Measurements from ENCODE around the gene PAF1.
"Not testable (repeated sequence)": the region's sequence is repeated elsewhere in the genome, so short reads cannot be mapped to it uniquely, and the experiment has no call there.

The PAF1 gene

DNA sequence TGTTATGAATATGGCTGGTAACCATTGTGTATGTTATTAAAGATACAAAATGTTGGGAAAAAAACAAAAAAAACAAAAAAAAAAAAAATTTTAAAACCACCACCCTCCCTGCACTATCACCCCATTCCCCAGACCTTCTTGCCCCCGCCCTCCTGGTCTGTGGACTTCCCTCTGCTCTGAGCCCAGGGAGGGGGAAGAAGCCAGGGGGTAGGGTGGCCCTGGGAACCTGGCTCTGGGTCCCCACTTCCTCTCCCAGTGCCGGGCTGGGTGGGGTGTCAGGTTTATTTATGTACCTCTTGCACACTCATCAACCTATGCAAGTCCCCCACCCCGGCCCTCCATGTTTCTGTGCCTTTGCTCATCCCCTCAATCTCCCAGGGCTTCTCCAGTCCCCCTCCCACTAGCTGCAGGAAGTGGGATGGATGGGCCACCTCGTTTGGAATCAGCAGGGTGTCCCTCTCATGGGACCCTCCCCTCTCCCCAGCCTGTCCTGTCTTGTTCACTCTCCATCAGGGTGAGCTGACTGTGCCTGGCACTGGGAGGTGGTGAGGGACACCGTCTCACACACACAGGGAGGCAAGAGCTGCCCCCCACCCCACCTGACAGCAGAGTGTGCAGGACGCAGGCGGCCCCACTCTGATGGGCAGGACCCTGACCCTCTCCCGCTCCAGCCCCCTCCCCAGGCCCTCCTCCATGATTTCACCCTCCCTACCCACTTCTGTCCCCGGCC is 5.9 kb downstream of the PAF1 start:
- DNase-seq (ENCODE audit: low read depth in 2 of 2, low spot score in 1 of 2) = no peak

DNA sequence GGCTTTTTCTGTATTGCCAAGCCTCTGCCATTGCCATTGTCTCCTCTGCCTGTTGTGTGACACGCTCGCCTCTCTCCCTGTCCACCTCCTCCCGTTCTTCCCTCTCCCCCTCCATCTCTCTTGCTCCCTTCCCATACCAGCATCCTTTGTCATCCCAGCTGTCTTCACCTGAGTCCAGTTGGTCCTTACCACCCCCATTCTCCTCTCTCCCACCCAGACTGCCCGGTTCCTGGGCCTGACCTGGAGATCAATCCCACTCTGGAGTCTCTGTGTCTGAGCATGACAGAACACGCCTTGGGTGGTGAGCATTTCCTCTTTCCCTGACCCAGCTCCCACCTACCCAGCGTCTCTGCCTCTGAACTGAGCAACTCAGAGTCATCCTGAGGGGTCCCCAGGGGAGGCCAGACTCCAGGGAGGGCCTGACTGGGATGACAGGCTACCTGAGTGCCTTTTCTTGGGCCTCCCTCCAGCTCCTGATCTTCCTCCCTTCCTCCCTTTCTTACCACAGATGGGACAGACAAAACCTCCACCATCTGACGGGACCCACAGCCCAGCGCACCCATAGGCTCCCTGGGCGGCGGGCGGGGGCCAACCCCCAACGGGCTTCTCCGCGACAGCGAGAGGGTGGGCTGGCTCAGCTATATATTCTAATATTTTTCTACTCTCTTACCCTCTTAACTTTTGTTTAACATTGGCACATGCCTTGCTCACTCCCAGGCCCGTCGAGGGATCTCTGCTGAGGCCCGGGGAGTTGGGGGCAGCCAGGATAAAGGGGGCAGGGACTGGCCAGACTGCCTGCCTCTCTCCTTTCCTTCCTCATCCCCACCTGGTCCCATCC is 7.7 kb downstream of the PAF1 start:
- DNase-seq (ENCODE audit: low read depth in 2 of 2, low spot score in 1 of 2) = no peak

DNA sequence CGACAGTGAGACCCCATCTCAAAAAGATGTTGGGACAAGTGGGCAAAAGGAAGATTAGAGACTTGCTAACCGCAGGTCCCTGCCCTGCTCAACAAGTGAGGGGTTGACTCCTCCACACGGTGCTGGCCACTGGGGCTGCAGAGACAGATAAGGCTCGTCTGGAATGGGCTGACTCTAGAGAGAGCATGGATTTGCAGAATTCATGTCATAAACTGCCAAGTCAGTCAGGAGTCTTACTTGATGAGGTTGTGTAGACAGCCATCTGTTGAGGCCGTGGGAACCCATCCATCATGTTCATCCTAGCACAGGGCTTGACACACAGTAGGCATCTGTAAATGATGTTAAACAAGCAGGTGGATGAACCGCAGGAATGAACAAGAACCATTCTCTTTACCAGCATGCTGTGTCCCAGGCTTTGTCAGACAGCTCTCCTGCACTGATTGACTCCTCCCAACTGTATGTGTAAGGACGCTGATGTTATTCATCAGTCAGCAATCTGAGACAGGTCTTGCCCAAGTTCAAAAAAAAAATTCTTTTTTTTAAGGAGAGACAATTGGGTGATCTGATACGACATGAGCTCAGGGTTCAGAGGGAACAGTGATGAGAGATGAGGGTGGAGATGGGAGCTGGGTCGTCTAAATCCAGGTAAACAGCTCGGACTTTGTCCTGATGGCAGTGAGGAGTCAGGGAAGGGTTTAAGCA is 8.8 kb downstream of the PAF1 start:
- no peak for DNase-seq (ENCODE audit: low read depth in 2 of 2, low spot score in 1 of 2)

DNA sequence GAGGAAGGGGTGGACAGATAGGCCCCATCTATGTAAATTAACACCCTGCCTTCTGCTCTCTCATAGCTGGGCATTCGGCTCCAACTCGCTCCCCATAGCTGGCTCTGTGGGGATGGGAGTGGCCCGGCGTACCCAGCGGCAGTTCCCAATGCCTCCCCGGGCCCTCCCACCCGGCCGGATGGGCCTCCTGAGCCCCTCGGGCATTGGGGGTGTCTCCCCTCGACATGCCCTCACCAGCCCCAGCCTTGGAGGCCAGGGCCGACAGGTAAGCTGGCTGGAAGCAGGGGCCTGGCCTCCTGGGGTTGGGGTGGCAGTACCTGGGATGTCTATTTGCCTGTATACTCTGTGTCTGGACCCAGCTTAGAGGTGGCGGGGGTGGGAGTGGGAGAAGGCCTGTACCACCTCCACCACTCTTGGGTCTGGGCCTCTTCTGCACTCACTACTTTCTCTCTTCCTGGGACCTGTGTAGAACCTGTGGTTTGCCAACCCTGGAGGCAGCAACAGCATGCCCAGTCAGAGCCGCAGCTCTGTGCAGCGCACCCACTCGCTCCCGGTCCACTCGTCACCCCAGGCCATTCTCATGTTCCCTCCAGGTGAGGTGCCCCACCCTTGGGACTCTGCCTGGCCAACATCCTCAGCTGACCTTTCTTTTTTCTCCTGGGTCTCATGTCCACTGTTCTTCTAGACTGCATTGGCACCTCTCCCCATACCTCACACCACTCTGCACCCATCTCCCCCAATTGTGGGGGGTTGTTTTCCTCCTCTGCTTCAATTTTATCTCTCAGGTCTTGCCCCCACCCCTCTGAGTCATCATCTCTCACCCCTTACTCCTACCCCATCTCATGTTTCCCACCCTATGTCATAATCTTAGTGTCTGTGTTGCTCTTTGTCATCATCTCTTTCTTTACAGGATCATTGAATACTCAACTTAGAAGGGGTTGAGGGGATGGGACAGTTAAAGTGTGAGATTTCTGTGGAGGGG is 10.1 kb downstream of the PAF1 start:
- no peak for DNase-seq (ENCODE audit: low read depth in 2 of 2, low spot score in 1 of 2)

DNA sequence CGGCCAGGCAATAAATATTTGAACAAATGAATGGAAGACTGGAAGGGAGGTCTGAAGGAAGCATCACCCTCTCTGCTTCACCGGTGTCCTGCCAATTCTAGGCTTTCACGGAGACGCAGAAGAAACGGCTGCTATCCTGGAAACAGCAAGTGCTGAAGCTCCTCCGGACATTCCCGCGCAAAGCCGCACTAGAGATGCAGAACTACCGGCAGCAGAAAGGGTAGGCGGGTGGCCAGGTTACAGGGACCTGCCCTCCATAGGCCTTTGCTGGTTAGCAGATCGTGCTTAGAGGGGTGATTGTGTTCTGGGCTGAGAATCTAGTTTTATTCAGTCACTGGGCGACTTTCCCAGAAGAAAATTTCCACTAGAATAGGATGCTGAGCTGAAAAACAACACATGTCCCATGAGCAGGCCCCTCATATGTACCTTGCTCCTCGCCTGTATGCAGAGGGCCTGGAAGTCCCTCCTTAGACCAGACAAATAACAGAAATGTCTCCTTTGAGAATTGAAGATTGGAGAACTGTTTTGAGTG is 11.0 kb downstream of the PAF1 start:
- no peak for DNase-seq (ENCODE audit: low read depth in 2 of 2, low spot score in 1 of 2)

DNA sequence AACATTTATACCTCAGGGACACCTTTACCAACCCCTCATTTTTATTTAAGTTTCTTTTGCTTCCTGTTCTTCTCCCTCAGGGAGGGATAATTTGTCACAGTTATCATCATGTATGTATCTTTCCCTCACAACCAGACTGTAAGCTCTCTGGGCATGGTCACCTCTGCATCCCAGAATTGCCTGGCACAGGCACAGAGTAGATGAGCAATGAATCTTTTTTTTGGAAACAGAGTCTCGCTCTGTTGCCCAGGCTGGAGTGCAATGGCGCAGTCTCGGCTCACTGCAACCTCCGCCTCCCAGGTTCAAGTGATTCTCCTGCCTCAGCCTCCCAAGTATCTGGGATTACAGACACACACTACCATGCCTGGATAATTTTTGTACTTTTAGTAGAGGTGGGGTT is 11.5 kb downstream of the PAF1 start:
- not testable (repeated sequence) for DNase-seq (ENCODE audit: low read depth in 2 of 2, low spot score in 1 of 2)

DNA sequence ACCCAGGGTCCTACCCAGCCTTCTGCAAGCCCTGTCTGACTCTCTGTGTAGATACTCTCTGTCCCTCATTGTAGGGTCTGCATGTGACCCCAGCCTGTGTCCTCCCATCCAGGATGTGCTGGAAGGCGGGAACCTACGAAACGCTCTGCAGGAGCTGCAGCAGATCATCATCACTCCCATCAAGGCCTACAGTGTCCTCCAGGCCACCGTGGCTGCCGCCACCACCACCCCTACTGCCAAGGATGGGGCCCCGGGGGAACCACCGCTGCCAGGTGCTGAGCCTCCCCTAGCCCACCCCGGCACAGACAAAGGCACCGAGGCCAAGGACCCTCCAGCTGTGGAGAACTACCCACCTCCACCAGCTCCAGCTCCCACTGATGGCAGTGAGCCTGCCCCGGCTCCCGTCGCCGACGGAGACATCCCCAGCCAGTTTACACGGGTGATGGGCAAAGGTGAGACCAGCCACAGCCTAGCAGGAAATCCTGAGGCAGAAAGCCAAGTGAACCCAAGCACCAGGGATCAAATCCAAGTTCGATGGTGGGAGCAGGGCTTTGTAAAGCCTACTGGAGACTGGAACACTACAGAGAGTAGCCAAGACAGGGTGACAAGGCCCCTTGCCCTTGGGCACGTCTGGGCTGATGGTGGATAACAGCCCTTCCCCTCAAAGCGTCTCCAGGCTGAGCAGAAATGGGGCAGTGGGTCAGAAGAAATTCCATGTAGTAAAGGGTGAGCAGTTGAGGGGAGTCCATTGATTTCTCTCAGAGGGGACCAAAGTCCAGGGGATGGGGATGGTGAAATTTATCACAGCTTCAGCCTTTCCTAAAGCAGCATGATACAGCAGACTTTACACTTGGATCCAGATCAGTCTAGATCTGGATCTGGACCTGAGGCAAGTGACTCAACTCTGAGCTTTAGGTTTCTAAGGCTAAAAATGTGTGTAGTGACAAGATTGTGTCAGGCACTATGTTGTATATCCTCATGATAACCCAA is 13.2 kb downstream of the PAF1 start:
- DNase-seq (ENCODE audit: low read depth in 2 of 2, low spot score in 1 of 2) = no peak

DNA sequence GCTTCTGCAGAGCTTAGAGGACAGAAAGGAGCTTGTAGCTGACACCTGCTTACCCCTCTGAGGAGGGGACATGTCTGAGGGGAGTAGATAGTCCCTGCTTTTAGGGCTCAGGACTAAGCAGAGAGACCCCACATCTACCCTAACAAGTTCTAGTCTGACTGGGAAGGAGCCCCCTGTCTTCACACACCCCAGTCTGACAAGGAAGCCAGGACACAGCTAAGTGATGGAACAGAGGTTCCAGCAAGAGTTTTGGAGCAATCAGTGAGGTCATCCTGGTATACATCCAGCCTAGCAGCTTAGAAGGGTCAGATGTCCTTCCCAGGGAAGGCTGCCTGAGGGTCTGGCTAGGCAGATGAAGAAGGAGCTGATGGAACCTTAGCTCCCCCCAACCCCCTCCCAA is 15.0 kb downstream of the PAF1 start:
- DNase-seq (ENCODE audit: low read depth in 2 of 2, low spot score in 1 of 2) = no peak

DNA sequence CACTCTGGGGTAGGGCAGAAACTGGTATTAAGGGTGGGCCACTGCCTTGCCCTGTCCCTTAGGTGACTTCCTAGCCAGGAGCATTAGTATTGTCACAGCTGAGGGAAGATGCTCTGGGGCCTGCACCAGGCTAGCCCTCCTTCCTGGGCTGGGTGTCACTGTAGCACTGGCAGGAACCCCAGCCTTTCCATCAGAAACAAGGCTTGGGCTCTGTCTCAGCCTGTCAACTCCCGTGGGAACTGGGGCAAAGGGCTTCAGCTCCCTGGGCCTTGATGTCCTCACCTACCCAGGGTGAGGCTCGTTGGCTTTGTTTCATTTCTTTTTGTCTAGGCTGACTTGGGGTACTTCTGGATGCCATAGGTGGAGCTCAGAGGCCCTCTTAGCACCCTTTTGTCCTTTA is 18.0 kb downstream of the PAF1 start:
- no peak for DNase-seq (ENCODE audit: low read depth in 2 of 2, low spot score in 1 of 2)

DNA sequence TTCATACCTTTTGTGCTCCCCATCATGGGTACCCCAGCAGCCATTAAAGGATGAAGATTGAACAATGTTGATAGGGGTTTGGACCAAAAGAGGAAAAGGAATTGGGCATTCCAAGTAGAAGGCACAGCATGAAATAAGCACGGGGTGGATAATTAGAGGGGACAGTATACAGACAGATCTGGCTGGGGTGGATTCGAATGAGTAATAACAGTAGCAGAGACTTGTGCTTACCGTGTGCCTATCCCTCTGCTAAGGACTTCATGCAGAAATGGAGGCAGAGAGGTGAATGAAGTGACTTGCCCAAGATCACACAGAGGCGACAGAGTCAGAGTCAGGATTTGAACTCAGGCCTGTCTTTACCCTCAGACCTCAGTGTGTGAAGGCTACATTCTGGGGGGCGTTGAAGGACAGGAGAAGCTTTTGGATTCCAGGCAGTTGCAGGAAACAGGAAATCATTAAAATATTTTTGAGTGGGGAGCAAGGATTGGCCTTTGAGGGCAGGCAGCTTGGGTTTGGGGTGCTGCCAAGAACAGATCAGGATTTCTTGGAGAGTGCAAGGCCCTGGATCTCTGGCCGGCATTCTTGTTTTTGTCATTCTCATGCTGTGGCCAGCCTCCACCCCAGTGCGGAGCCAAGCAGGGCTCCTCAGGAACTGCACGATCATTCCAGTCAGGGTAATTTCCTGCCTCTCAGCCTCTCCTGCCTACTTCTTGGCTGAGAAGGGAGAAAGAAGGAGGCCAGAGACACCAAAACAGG is 18.7 kb downstream of the PAF1 start:
- no peak for DNase-seq (ENCODE audit: low read depth in 2 of 2, low spot score in 1 of 2)

DNA sequence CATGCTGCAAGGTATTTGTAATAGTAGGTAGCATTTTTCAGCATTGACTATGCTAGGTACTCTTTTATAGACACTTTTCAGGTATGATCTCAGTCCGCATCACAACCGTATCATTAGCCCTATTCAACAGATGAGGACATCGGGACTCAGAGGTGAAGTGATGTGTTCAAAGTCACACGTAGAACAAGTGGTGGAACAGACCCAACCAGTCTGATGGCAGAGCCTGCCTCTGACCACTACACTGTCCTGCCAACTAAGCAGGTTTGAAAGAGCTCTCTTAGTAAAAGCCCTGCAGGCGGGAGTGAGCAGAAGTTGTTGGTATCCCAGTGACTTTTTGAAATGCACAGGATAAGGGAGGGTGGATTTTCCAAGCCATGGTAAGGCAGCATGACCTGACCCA is 20.2 kb downstream of the PAF1 start:
- DNase-seq (ENCODE audit: low read depth in 2 of 2, low spot score in 1 of 2) = no peak

DNA sequence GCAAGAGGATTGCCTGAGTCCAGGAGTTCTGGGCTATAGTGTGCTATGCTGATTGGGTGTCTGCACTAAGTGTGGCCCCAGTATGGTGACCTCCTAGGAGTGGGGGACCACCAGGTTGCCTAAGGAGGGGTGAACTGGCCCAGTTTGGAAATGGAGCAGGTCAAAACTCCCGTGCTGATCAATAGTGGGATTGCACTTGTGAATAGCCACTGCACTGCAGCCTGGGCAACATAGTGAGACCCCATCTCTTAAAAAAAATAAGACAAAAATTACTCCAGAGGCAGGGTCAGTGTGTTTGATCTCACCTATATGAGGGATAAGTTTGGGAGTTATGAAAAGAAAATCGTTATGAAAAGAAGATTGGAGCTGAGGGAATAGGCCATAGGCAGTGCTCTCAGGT is 21.7 kb downstream of the PAF1 start:
- no peak for DNase-seq (ENCODE audit: low read depth in 2 of 2, low spot score in 1 of 2)

DNA sequence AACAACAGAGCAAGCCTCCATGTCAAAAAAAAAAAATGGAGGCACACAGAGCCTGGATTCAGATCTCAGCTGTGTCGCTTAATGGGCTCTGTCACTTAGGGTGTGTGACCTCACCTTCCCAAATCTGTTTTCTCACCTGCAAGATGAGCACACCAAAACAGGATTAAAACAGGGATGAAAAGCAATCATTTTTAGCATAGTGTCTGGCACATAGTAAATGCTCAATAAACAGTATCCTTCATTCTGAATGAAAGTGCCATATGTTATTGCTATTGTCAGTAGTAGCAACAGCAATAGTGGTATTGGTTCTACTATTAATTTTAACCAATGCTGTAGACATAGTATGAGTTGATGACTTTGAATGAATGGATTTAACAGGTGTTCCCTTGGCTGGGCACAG is 25.4 kb downstream of the PAF1 start:
- no peak for DNase-seq (ENCODE audit: low read depth in 2 of 2, low spot score in 1 of 2)

DNA sequence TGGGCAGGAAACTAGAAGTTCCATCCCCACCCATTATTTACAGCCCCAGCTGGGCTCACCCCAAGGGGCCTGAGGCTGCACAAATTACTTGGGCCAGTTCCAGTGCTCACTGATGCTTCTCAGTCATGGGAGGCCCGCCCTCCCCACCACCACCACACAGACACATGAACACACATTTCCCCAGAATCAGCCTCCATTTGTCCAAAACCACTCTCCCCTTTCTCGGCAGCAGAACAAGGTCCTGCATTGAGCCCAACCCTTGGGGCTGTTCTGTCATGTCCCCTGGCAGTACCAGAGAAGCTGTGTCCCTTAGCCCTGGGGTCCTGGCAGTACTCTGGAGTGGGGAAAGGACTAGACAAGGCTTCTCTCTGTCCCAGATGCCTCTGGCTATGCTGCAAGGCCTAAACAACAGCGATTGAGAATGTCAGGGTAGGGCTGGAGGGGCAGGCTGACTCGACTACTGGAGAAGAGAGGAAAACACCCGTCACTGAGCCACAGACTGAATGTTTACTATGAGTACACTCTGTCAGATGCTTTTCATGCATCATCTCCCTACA is 26.9 kb downstream of the PAF1 start:
- DNase-seq (ENCODE audit: low read depth in 2 of 2, low spot score in 1 of 2) = no peak

DNA sequence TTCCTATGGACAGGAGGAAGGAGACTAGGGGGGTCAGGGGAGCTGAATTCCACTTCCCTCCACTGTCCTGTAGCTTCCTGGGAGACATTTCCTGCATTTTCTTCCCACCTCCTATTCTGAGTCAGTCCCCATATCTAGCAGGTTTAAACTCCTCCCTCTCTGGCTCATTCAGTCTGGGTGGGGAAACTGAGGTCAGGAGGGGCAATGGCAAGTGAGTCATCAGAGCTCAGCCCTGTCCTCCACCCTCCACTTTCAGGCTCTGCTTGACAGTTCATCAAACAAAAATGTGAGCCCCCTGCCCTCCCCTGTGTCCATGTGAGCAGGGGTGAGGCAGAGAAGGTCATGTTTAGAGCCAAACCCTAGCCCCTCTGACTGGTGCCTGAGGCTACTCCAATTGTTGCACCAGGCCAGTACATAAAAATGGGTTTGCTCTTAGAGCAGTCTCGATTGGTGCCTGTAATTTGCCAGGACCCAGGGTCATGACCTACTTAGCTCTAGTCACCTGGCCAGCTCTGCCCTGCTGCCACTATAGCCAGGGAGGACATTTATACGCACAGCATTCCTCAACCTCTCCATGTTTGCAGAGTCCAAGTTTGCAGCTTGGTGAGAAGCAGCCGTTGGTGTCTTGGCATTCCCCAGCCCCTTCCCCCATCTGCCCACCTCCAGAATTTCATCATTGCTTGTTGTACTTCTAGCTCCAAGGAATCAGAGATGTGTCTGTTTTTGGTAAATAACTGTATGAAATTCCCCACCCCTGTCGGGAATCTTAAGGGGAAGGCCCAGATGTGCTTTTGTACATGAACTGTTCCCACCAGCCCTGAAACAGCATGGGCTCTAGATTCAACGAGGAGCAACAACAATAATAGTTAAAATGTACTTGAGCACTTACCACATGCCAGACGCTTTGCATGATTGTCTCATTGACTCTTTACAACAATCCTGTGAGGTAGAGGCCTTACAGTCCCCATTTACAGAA is 27.9 kb downstream of the PAF1 start:
- DNase-seq (ENCODE audit: low read depth in 2 of 2, low spot score in 1 of 2) = no peak

DNA sequence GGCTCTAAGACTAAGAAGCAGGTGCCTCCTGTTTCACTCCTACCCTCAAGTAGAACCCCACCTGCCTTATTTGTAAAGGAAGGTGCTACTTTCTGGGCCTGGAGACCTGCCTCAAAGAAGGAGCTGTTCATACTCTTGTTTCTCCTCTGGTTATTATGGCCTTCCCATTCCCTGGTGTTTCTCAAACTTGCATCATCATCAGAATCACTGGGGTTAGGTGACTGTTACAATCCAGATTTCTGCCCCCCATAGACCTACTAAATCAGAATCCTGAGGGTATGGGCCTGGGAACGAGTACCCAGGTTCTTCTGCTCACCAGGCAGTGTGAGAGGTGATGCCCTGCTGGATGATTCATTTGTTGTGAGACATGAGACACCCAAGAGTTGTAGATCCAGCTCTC is 30.3 kb downstream of the PAF1 start:
- no peak for DNase-seq (ENCODE audit: low read depth in 2 of 2, low spot score in 1 of 2)

DNA sequence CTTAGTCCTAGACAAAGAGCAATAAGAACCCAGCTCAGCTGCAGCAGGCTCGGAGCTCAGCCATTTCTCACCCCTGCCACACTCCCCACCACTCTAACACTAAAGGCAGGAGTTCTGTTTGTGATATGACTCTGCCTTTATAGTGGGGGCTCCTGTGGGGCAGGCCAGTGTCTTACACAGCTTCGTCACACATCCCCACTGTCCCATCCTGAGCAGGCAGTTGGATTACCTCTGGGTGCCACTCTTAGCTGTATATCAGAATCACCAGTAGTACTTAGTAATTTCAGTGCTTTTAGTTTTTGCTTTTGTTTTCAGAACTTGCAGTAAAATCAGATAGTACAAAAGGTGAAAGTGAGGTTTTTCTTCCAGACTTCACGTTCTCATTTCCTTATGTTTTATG is 31.9 kb downstream of the PAF1 start:
- no peak for DNase-seq (ENCODE audit: low read depth in 2 of 2, low spot score in 1 of 2)

Measured in stimulated activated CD8-positive, alpha-beta memory T cell treated with anti-CD3 and anti-CD28 coated beads, Interleukin-4, amount 100 ng/mL, for 1 hour (primary cell).